CD8-positive, alpha-beta memory T cell (primary cell): ENCODE results near the gene PGAM2. TPM values are rescaled to one million over a fixed set of nuclear protein-coding genes. Genes with fewer than 3 reads are reported as not detected.
"Not testable (repeated sequence)": the region's sequence is repeated elsewhere in the genome, so short reads cannot be mapped to it uniquely, and the experiment has no call there.

Source experiments
- CTCF ChIA-PET: fragments of 350-600 bp; sonication (Branson Sonifier 250); formaldehyde crosslinking; loops from one replicate; lab custom pipeline; 2021; ENCODE audit warnings: antibody characterized with exemption; lab: Charles Lee
- POLR2A ChIA-PET: fragments of 350-600 bp; sonication (Branson Sonifier 250); formaldehyde crosslinking; loops from one replicate; lab custom pipeline; 2021; ENCODE audit warnings: antibody characterized with exemption; lab: Charles Lee
- DNase-seq, 5 donors: peaks; one replicate each; pipeline versions ENCODE4 v3.0.0 to v3.0.0-alpha.2; 2020 to 2022; ENCODE audit warnings: mixed read lengths in 1 of 5
- H3K27ac ChIP-seq: one replicate; pipeline ENCODE4 v1.7.0; 2013; ENCODE audit warnings: low read depth, mild to moderate bottlenecking, low read length, moderate library complexity
- H3K27me3 ChIP-seq: 2 replicates; pipeline ENCODE4 v1.7.0; 2013; ENCODE audit warnings: low read length, mild to moderate bottlenecking; ENCODE audit not compliant: insufficient read depth, poor library complexity, severe bottlenecking
- H3K36me3 ChIP-seq: 2 replicates; pipeline ENCODE4 v1.7.0; 2013; ENCODE audit warnings: mild to moderate bottlenecking, low read length, moderate library complexity; ENCODE audit not compliant: insufficient read depth
- H3K4me1 ChIP-seq: 2 replicates; pipeline ENCODE4 v1.7.0; 2013; ENCODE audit warnings: mild to moderate bottlenecking, low read length, moderate library complexity; ENCODE audit not compliant: insufficient read depth
- H3K4me3 ChIP-seq: 2 replicates; pipeline ENCODE4 v1.7.0; 2013; ENCODE audit warnings: mild to moderate bottlenecking, low read length
- H3K9me3 ChIP-seq: 2 replicates; pipeline ENCODE4 v1.7.0; 2013; ENCODE audit warnings: mild to moderate bottlenecking, low read length
- H3K27ac Mint-ChIP-seq, 8 donors: one replicate each; pipeline ENCODE4 v1.8.0; 2020 to 2021; ENCODE audit warnings: mixed read lengths in 8 of 8, mild to moderate bottlenecking in 6 of 8, inconsistent platforms in 3 of 8, moderate library complexity in 3 of 8
- H3K27me3 Mint-ChIP-seq, 2 donors: one replicate each; pipeline ENCODE4 v1.8.0; 2020 to 2021; ENCODE audit warnings: mixed read lengths in 2 of 2, mild to moderate bottlenecking in 1 of 2, moderate library complexity in 1 of 2
- H3K36me3 Mint-ChIP-seq, 3 donors: one replicate each; pipeline ENCODE4 v1.8.0; 2020 to 2021; ENCODE audit warnings: mixed read lengths in 3 of 3, inconsistent platforms in 1 of 3, mild to moderate bottlenecking in 1 of 3
- H3K4me1 Mint-ChIP-seq, 3 donors: one replicate each; pipeline ENCODE4 v1.8.0; 2020 to 2021; ENCODE audit warnings: mixed read lengths in 3 of 3, inconsistent platforms in 1 of 3, mild to moderate bottlenecking in 1 of 3
- H3K4me3 Mint-ChIP-seq, 7 donors: one replicate each; pipeline ENCODE4 v1.8.0; 2020 to 2021; ENCODE audit warnings: mixed read lengths in 7 of 7, mild to moderate bottlenecking in 6 of 7, moderate library complexity in 4 of 7, inconsistent platforms in 2 of 7
- H3K9me3 Mint-ChIP-seq, 5 donors: one replicate each; pipeline ENCODE4 v1.8.0; 2020 to 2022; ENCODE audit warnings: mixed read lengths in 5 of 5, mild to moderate bottlenecking in 3 of 5, moderate library complexity in 2 of 5, inconsistent platforms in 1 of 5
- polyA plus RNA-seq: library from polyadenylated mRNA; unstranded; fragments of 300-500 nt; fragmentation: Illumina TruSeq; gene quantifications from one replicate; pipeline ENCODE4 v1.2.3, GENCODE V29; 2021
- total RNA-seq, 2 experiments: library from RNA; stranded (reverse); gene quantifications; one replicate each; pipeline ENCODE4 v1.2.3, GENCODE V29; 2021

Gene PGAM2
- total and polyA plus RNA-seq, 3 experiments from 2014 or later, result 0.38 to 0.44 TPM; not detected in 1

DNA sequence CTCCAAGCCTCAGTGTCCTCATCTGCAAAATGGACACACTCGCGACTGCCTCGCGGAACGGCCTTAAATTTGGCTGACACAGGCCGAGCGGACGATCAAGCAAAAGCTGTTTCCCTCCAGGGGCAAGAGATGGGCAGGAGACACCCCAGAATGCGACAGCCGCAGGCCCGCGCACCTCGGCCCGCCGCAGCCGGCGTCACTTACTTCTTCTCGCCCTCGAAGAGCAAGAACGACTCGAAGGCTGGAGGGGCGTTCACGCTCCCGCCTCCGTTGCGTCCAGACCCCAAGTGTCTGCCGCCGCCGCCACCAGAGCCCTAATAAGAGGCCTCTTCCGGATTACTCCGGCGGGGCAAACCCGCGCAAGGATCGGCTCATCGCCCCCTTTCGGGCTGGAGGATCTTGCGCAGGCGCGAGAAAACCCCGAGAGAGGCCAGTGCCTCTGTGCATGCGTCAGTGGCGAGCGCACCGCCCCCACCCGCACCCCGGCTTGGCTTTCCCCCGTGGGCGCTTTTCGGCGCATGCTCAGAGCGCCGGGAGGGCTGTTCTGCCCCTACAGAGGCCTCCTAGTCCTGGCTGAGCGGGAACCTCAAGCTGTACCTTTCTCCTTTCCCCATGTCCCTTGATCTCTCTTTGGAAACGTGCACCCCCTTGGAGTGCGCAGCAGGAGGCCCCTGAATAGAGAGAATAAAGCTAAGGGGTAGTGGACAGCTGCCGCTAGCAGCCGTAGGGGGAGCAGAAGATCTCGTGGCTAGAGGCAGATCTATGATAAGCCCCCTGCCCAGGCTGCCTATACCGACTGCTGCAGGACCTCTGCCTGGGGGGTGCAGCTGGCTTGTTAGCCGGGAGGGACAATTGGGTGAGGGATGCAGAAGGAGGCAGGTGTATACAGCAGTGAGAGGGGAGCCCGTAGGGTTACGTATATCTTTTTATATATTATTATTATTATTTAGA lies 46.2 kb downstream of the PGAM2 start:
- not testable (repeated sequence) for H3K27me3 ChIP-seq, H3K27me3 Mint-ChIP-seq, H3K9me3 Mint-ChIP-seq, H3K9me3 ChIP-seq, H3K4me1 ChIP-seq, H3K36me3 ChIP-seq
- Histone ChIP-seq H3K27ac (peak overlapping the region; percentile 73), H3K4me3 (peak overlapping the region; percentile 74)
- peak overlapping the region; percentile 88 to 98 (median 92) for H3K4me3 Mint-ChIP-seq
- peak overlapping the region; percentile 82 to 96 (median 94) for H3K27ac Mint-ChIP-seq
- ChIA-PET POLR2A (interaction anchor here (0.9 kb wide), 1 partner anchor 25 kb away, joined by 4 read pairs; the partner anchor contains the start of gene DBNL), CTCF (interaction anchor here (0.6 to 1.8 kb wide), 8 partner anchors 20 to 546 kb away, joined by 3 to 6 read pairs (median 4); partner anchors contain the start of genes DBNL, POLD2 and YKT6)
- DNase-seq, result peak; percentile 99
- H3K4me1 Mint-ChIP-seq, result peaks cover 15 to 24% (median 15%) of the 10 kb centered on the region in 3 donors
- peaks cover 0 to 12% (median 0%) of the 10 kb centered on the region in 3 donors for H3K36me3 Mint-ChIP-seq

GRCh38 chr7:44015090-44015489 lies 50.3 kb downstream of the PGAM2 start:
- Mint-ChIP-seq H3K4me1 (peaks cover 7 to 16% (median 8%) of the 10 kb centered on the region in 3 donors), H3K36me3 (peaks cover 0 to 24% (median 0%) of the 10 kb centered on the region in 3 donors), H3K4me3 (peak overlapping the region in 1 of 7 donors; percentile 72), H3K27ac (peak overlapping the region in 1 of 8 donors; percentile 79)
- H3K4me3 ChIP-seq, H3K4me1 ChIP-seq, H3K36me3 ChIP-seq, POLR2A ChIA-PET, H3K9me3 Mint-ChIP-seq, H3K27me3 Mint-ChIP-seq, DNase-seq, H3K27ac ChIP-seq, CTCF ChIA-PET, H3K27me3 ChIP-seq, H3K9me3 ChIP-seq: not testable (repeated sequence)

Other genes starting within 250 kb of the PGAM2 start
- 100 to 1,000 TPM; 140 to 147 TPM for gene MRPS24, start 196.1 kb downstream of the PGAM2 start, total RNA-seq
- gene MRPS24, start 196.1 kb downstream of the PGAM2 start, polyA plus RNA-seq, result 122 TPM
- 10 to 100 TPM; 34.7 to 37.8 TPM for gene URGCP, start 159.0 kb downstream of the PGAM2 start, total RNA-seq
- 33.1 TPM for gene URGCP, start 159.0 kb downstream of the PGAM2 start, polyA plus RNA-seq
- gene UBE2D4, start 139.1 kb downstream of the PGAM2 start, total RNA-seq, result 10 to 100 TPM; 15.2 to 16.2 TPM
- 13.9 TPM for gene UBE2D4, start 139.1 kb downstream of the PGAM2 start, polyA plus RNA-seq
- gene SPDYE1, start 67.7 kb downstream of the PGAM2 start, total RNA-seq, result not detected
- 0.25 TPM for gene SPDYE1, start 67.7 kb downstream of the PGAM2 start, polyA plus RNA-seq
- gene DBNL, start 20.9 kb downstream of the PGAM2 start, total RNA-seq, result 100 to 1,000 TPM; 144 to 154 TPM
- 184 TPM for gene DBNL, start 20.9 kb downstream of the PGAM2 start, polyA plus RNA-seq
- 10 to 100 TPM; 42.3 to 42.4 TPM for gene POLM, start 17.0 kb upstream of the PGAM2 start, total RNA-seq
- gene POLM, start 17.0 kb upstream of the PGAM2 start, polyA plus RNA-seq, result 22.0 TPM
- 1 to 10 TPM; 8.4 to 8.9 TPM for gene AEBP1, start 38.8 kb upstream of the PGAM2 start, total RNA-seq
- 1.6 TPM for gene AEBP1, start 38.8 kb upstream of the PGAM2 start, polyA plus RNA-seq
- 100 to 1,000 TPM; 279 to 291 TPM for gene POLD2, start 58.0 kb upstream of the PGAM2 start, total RNA-seq
- 74.1 TPM for gene POLD2, start 58.0 kb upstream of the PGAM2 start, polyA plus RNA-seq
- not detected for gene MYL7, start 75.8 kb upstream of the PGAM2 start, total RNA-seq
- gene MYL7, start 75.8 kb upstream of the PGAM2 start, polyA plus RNA-seq, result not detected
- 1 to 10 TPM; 1.0 to 1.8 TPM for gene GCK, start 123.9 kb upstream of the PGAM2 start, total RNA-seq
- gene GCK, start 123.9 kb upstream of the PGAM2 start, polyA plus RNA-seq, result 0.46 TPM
- gene YKT6, start 135.4 kb upstream of the PGAM2 start, total RNA-seq, result 10 to 100 TPM; 92.6 to 94.6 TPM
- 44.9 TPM for gene YKT6, start 135.4 kb upstream of the PGAM2 start, polyA plus RNA-seq